Neural cell (in vitro differentiated cells): ENCODE data around the gene MYMK. TPM values are rescaled to one million over a fixed set of nuclear protein-coding genes. Genes with fewer than 3 reads are reported as not detected.

Experiments
- H2AFZ ChIP-seq: fragments of 200-600, 300-800 bp; sonication (generic), shearing (Covaris generic); 2 replicates; pipeline ENCODE4 v1.6.0; 2014; ENCODE audit warnings: low read depth, mild to moderate bottlenecking, antibody characterized with exemption, low read length, moderate library complexity
- H3F3A ChIP-seq: fragments of 200-600 bp; shearing (Covaris generic); 2 replicates; pipeline ENCODE4 v1.6.1; 2016; ENCODE audit warnings: mild to moderate bottlenecking, moderate library complexity, mixed read lengths, antibody characterized with exemption, low read length; ENCODE audit not compliant: insufficient read depth, poor library complexity, severe bottlenecking
- H3K27ac ChIP-seq: fragments of 200-600, 300-800 bp; sonication (generic), shearing (Covaris generic); 2 replicates; pipeline ENCODE4 v1.5.1; 2014; ENCODE audit warnings: mild to moderate bottlenecking, low read length, moderate library complexity
- H3K27me3 ChIP-seq: fragments of 300-800, 200-600 bp; sonication (generic), shearing (Covaris generic); 2 replicates; pipeline ENCODE4 v1.6.0; 2014; ENCODE audit warnings: mild to moderate bottlenecking, low read depth, low read length, moderate library complexity; ENCODE audit not compliant: insufficient read depth
- H3K36me3 ChIP-seq: fragments of 300-800, 200-600 bp; sonication (generic), shearing (Covaris generic); 2 replicates; pipeline ENCODE4 v1.5.1; 2014; ENCODE audit warnings: mild to moderate bottlenecking, antibody characterized with exemption, low read length, moderate library complexity; ENCODE audit not compliant: insufficient read depth
- H3K4me2 ChIP-seq: fragments of 300-800, 200-600 bp; sonication (generic), shearing (Covaris generic); 2 replicates; pipeline ENCODE4 v1.6.0; 2014; ENCODE audit warnings: mild to moderate bottlenecking, low read length
- H3K4me3 ChIP-seq: fragments of 300-800, 200-600 bp; sonication (generic), shearing (Covaris generic); 2 replicates; pipeline ENCODE4 v1.5.1; 2014; ENCODE audit warnings: mild to moderate bottlenecking, low read length, moderate library complexity
- H3K79me2 ChIP-seq: fragments of 200-600 bp; shearing (Covaris generic); replicated peaks from 2 replicates; pipeline ENCODE4 v1.6.0; 2014; ENCODE audit warnings: mild to moderate bottlenecking, low read length, moderate library complexity; ENCODE audit not compliant: insufficient read depth
- H3K9ac ChIP-seq: fragments of 300-800, 200-600 bp; sonication (generic), shearing (Covaris generic); 2 replicates; pipeline ENCODE4 v1.6.1; 2016; ENCODE audit warnings: mild to moderate bottlenecking, low read length, mixed read lengths
- H3K9me2 ChIP-seq: fragments of 200-600 bp; shearing (Covaris generic); 2 replicates; pipeline ENCODE4 v1.6.1; 2016; ENCODE audit warnings: mild to moderate bottlenecking, low read length, mixed read lengths; ENCODE audit not compliant: insufficient read depth
- H3K9me3 ChIP-seq: fragments of 200-600, 300-800 bp; sonication (generic), shearing (Covaris generic); 2 replicates; pipeline ENCODE4 v1.6.1; 2016; ENCODE audit warnings: mild to moderate bottlenecking, mixed run types, low read length, moderate library complexity, mixed read lengths
- H4K20me1 ChIP-seq: fragments of 200-600 bp; shearing (Covaris generic); 2 replicates; pipeline ENCODE4 v1.6.1; 2016; ENCODE audit warnings: mild to moderate bottlenecking, mixed run types; ENCODE audit not compliant: insufficient read depth
- CTCF ChIP-seq: fragments of 450-650 bp; IDR thresholded peaks from 2 replicates; pipeline ENCODE4 v1.5.1; 2014; ENCODE audit warnings: antibody characterized with exemption, mild to moderate bottlenecking, moderate library complexity; ENCODE audit not compliant: poor library complexity, severe bottlenecking
- EP300 ChIP-seq: fragments of 450-650 bp; conservative IDR thresholded peaks from 2 replicates; pipeline ENCODE4 v1.6.1; 2014; ENCODE audit warnings: antibody characterized with exemption, mild to moderate bottlenecking, moderate library complexity; ENCODE audit not compliant: poor library complexity, severe bottlenecking
- EZH2 ChIP-seq: fragments of 200-600, 300-800 bp; shearing (Covaris generic), sonication (generic); IDR thresholded peaks from 2 replicates; pipeline ENCODE4 v1.6.1; 2014; ENCODE audit warnings: antibody characterized with exemption, low read length, borderline replicate concordance, mild to moderate bottlenecking; ENCODE audit not compliant: insufficient read depth, poor library complexity, severe bottlenecking
- MXI1 ChIP-seq: fragments of 450-650 bp; conservative IDR thresholded peaks from 2 replicates; pipeline ENCODE4 v1.6.1; 2014; ENCODE audit warnings: antibody characterized with exemption, mild to moderate bottlenecking; ENCODE audit not compliant: poor library complexity, severe bottlenecking
- POLR2AphosphoS5 ChIP-seq: IDR thresholded peaks from 2 replicates; pipeline ENCODE4 v1.6.1; 2012
- RAD21 ChIP-seq: fragments of 450-650 bp; conservative IDR thresholded peaks from 2 replicates; pipeline ENCODE4 v1.6.1; 2014; ENCODE audit warnings: antibody characterized with exemption, mild to moderate bottlenecking, moderate library complexity
- SMC3 ChIP-seq: fragments of 450-650 bp; conservative IDR thresholded peaks from 2 replicates; pipeline ENCODE4 v1.6.1; 2014; ENCODE audit warnings: antibody characterized with exemption, mild to moderate bottlenecking, moderate library complexity; ENCODE audit not compliant: poor library complexity
- TAF1 ChIP-seq: IDR thresholded peaks from 2 replicates; pipeline ENCODE4 v1.6.1; 2012; ENCODE audit warnings: low read depth
- polyA plus RNA-seq: library from polyadenylated mRNA; depleted of rRNA; stranded (reverse); fragments of >200 nt; gene quantifications from 2 replicates; pipeline ENCODE4 v1.2.3, GENCODE V29; 2014
- TF ChIP-seq, protein P1 (sequence below): IDR thresholded peaks from 2 replicates; pipeline ENCODE4 v1.6.1; 2012; ENCODE audit warnings: borderline replicate concordance

MYMK gene
- polyA plus RNA-seq, 1 donor from 2014 or later: not detected

DNA sequence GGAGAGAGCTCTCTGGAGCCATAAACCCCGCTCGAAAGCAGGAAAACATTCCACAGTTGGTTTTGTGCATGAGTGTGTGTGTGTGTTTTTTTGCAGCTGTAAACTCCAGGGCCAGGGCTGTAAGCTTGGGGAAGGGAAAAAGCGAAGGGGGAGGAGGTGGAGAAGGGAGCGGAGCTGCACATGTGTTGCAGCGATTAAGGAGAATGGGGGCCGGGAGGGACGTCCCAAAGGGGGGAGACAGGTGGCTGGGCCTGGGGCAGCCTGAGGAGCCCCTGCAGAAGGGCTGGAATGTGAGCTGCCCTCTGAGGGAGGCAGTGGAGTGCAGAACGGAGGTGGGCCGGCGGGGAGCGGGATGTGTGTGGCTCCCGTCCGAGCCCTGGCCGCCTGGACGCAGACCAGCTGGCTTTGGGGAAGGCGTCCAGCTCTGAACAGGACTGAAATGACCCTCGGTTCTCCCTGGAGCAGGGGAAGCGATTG is 2.7 kb upstream of the MYMK start:
- H3K4me3 ChIP-seq: no peak overlapping the region
- H3K36me3 ChIP-seq: no peaks in the 10 kb centered on the region
- H2AFZ ChIP-seq: no peak overlapping the region
- no peak overlapping the region for H3K27ac ChIP-seq
- no peak for TF ChIP-seq TAF1
- TF ChIP-seq EP300: no peak
- TF ChIP-seq EZH2: no peak
- TF ChIP-seq, protein P1, sequence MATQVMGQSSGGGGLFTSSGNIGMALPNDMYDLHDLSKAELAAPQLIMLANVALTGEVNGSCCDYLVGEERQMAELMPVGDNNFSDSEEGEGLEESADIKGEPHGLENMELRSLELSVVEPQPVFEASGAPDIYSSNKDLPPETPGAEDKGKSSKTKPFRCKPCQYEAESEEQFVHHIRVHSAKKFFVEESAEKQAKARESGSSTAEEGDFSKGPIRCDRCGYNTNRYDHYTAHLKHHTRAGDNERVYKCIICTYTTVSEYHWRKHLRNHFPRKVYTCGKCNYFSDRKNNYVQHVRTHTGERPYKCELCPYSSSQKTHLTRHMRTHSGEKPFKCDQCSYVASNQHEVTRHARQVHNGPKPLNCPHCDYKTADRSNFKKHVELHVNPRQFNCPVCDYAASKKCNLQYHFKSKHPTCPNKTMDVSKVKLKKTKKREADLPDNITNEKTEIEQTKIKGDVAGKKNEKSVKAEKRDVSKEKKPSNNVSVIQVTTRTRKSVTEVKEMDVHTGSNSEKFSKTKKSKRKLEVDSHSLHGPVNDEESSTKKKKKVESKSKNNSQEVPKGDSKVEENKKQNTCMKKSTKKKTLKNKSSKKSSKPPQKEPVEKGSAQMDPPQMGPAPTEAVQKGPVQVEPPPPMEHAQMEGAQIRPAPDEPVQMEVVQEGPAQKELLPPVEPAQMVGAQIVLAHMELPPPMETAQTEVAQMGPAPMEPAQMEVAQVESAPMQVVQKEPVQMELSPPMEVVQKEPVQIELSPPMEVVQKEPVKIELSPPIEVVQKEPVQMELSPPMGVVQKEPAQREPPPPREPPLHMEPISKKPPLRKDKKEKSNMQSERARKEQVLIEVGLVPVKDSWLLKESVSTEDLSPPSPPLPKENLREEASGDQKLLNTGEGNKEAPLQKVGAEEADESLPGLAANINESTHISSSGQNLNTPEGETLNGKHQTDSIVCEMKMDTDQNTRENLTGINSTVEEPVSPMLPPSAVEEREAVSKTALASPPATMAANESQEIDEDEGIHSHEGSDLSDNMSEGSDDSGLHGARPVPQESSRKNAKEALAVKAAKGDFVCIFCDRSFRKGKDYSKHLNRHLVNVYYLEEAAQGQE: no peak
- no peak for TF ChIP-seq RAD21
- TF ChIP-seq CTCF: no peak
- no peak for TF ChIP-seq POLR2AphosphoS5
- TF ChIP-seq SMC3: no peak
- no peak for TF ChIP-seq MXI1
- no peaks in the 10 kb centered on the region for H3F3A ChIP-seq
- no peak overlapping the region for H3K4me2 ChIP-seq
- no peaks in the 10 kb centered on the region for H4K20me1 ChIP-seq
- no peaks in the 10 kb centered on the region for H3K9me3 ChIP-seq
- H3K79me2 ChIP-seq: no peaks in the 10 kb centered on the region
- no peaks in the 10 kb centered on the region for H3K9me2 ChIP-seq
- no peaks in the 10 kb centered on the region for H3K27me3 ChIP-seq
- no peak overlapping the region for H3K9ac ChIP-seq

DNA sequence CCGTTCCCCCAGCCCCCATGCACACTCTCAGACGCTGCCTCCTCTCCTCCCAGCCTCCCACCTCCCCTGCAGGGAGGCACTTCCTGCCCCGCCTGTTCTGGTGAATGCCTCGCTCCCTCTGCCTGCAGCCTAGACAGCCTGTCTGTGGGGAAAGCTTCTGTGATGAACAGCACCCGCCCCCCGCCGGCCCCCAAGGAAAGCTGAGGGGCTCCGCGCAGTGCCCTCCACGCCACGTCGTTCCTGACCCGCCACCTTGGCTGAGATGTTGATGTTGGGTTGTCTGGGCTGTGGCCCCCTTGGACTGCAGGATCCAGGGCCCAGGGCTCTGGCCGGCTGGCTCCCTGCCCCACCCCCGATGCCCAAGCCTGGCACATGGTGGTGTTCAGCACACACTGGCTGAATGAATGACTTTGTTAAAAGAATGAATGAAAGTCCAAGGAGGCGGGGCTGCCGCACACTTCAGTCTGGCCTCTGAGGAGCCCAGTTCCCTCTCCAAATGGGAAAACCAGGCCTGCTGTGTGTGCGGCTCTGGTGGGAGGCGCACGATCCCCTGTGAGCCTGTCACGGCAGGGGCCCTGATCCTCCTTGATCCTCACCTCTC is 2.1 kb upstream of the MYMK start:
- Histone ChIP-seq H3K9me3 (no peaks in the 10 kb centered on the region), H3F3A (no peaks in the 10 kb centered on the region), H3K79me2 (no peaks in the 10 kb centered on the region), H3K9me2 (no peaks in the 10 kb centered on the region), H3K27me3 (no peaks in the 10 kb centered on the region), H3K36me3 (no peaks in the 10 kb centered on the region), H2AFZ (no peak overlapping the region), H3K4me3 (no peak overlapping the region), H3K9ac (no peak overlapping the region), H3K27ac (no peak overlapping the region), H3K4me2 (no peak overlapping the region), H4K20me1 (no peaks in the 10 kb centered on the region)
- TF ChIP-seq CTCF (no peak), POLR2AphosphoS5 (no peak), RAD21 (no peak), TAF1 (no peak), EZH2 (no peak), SMC3 (no peak), MXI1 (no peak), EP300 (no peak)
- TF ChIP-seq, protein P1: no peak
